GM18498 (cell line): ENCODE data around the gene DHCR7.
"Not testable (repeated sequence)": the region's sequence is repeated elsewhere in the genome, so short reads cannot be mapped to it uniquely, and the experiment has no call there.

ENCODE experiments used
- ATAC-seq: cut with Tn5 transposase; IDR thresholded peaks from one replicate; pipeline ENCODE4 v1.9.1; 2021; ENCODE audit warnings: mild to moderate bottlenecking, moderate library complexity; ENCODE audit not compliant: unreplicated experiment

DHCR7 gene

DNA sequence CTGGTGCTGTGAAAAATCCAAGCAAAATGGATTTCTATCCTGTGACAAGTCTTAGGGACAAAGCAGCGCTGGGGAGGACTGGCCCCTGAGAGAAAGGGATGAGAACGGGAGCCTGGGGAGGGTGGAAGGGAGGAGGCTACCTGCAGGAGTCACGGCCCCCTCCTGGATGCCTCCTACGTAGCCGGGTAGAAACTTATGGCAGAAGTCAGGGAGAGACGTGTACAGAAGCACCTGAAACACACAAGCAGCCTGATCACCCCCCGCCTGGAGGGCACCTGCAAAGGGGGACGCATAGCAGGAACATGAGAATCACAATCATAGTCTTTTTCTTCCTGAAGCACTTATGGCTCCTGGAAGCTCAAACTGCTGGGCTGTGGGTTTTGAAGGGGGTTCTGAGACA lies 6.1 kb downstream of the DHCR7 start:
- ATAC-seq = no peak

DNA sequence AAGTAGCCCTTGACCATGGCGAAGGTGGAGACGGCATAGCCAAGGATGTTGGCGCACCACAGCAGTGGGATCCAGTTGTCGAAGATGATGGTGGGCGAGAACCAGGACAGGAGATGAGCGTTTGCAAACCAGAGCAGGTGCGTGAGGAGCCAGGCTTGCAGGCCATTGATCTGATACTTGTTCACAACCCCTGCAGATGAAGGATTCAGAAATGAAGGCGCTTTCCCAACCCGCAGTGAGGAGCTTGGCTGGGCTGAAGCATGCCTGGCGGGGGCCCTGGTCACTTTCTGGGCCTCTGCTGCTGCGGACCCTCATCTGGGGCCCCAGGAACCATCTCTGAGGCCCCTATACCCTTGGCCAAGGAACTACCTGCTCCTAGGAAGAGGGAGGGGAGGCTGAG lies 6.9 kb downstream of the DHCR7 start:
- no peak for ATAC-seq

DNA sequence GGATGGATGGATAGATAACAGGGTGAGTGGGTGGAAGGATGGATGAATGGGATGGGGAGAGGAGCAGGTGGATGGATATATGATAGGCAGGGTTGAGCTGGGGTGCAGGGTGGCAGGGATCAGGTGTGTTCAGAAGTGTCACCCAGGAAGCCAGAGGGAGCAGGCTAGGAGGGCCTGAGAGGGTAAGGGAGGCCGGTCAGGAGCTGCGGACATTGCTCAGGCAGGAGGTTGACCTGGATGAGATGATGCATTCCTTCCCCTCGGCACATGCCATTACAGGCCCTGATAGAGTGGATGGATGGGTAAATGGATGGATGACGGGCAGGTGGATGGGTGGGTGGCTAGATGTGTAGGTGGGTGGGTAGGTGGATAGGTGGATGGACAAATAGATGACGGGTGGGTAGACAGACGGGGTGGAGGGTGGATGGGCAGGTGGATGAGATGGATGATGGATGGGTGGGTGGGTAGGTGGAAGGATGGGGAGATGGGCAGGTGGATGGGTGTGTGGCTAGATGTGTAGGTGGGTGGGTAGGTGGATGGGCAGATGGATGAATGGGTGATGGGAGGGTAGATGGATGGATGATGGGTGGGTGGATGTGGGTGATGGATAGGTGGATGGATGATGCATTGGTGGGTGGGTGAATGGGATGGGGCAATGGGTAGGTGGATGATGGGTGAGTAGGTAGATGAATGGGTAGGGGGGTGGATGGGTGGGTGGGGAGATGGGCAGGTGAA lies 8.0 kb downstream of the DHCR7 start:
- no peak for ATAC-seq

DNA sequence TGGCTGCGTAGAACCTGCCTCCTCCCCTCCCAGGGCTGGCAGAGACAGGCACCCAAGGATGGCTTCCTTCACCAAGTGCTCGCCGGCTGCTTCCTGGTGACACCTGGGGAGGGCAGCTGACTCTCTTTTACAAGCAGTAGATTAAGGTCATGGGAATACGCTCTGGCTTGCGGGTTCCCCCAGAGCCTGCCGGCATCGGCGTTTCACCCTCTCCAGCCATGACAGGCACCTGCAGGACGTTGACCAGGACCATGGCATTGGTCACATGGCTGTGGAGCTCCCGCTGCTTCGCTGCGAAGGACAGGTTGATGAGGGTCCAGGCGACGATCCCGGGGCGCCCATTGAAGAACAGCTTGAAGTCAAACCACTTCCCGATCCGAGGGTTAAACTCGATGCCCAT lies 9.5 kb downstream of the DHCR7 start:
- ATAC-seq = no peak

DNA sequence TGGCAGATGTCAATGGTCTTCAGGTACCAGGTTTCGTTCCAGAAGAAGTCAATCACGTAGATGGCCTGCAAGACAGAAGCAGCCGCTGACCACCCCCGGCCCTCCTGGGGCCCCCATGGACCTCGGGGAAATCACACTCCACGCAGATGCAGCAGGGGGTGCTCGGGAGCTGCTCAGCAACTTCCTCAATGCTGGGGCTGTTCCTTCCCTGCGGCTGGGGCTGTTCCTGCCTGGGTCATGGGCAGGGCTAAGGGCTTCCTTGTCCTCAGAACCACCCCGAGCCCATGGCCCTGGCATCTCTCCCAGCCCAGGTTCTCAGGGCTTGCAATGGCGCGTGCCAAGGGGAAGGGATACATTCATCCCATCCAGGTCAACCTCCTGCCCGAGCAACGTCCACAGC lies 10.3 kb downstream of the DHCR7 start:
- no peak for ATAC-seq

DNA sequence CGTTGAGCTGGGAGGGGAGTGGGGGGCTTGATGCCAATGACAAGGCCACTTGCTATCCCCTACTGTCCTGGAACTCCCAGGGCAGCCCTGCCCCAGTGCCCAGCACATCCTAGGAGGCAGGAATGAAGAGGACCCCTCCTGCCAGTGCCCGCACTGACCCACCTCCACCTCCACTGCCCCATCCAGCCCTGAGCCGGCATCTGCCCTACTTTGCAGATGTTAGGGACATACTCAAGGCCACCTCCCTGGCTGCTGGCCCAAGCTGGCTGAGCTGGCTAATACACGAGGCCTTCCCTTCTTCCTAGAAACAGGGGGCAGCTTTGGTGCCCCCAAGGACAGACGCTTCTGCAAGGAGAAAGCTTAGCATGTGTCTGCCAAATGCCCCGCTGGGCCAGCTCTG lies 10.8 kb downstream of the DHCR7 start:
- no peak for ATAC-seq

DNA sequence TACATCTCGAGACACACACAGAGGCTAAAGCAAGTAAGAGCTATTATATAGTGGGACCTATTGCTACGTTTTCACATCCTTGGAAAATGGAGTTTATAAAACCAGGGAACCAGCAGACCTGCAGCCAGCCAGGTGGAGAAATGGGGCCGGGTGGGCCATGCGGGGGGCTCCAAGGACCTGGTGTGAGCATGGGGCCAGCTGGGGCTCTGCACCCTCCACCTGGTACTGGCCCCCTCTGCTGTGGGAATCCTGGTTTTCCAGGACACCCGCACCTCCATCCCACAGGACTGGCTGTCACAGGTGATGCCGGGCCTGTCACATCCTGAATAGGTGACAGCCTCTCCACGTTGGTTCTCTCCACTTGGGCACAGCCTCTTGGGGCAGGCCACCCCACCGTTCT lies 11.3 kb downstream of the DHCR7 start:
- no peak for ATAC-seq

DNA sequence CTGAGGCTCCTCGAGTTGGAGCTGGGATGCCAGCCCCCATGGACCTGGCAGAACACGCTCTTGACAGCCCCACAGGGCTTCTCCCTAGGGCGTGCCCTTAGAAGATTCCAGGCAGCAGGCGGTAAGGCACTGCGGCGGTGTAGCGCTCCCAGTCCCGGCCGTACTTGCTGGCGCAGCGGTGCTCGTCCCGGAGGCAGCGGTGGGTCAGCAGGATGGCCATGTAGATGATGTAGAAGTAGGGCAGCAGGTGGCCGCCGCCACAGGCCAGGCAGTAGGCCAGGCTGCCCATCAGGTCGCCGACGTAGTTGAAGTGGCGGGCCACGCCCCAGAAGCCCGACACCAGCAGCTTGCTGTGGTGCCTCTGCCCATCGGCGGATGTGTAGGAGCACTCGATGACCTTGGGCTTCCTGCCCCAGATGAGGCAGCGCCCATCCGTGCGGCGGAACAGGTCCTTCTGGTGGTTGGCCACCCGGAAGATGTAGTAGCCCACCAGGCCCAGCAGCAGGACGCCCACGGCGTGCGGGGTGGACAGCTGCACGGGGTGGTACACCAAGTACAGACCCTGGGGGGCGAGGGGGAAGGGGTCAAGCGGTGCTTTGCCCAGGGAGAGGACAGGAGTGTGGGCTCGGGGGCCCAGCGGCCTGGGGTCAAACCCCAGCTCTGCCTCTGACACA lies 12.8 kb downstream of the DHCR7 start:
- ATAC-seq = no peak

DNA sequence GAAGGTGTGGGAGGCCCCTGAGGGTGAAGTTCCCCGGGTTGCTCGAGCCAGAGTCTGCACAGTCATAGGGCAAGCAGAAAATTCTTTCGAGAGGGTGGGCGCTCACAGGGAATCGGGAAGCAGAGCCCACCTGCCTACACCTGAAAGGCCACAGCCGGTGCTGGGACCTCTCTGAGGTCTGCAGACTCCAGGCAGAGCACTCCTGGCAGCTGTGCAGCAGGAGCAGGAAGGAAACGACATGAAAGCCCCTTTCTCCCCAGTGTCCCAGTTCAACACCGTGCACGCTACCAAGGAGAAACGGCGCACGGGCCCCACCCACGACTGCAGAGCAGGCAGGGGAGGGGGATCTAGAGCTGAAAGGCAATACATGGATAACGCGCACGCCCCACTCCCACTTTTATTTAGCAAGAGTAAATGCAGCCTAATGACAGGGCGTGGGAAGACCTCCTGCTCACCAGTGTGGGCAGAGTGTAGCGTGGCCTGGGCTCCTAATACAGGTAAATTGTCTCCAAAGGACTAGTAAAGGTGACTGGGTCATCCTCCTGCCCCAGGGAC lies 13.5 kb downstream of the DHCR7 start:
- ATAC-seq = no peak

DNA sequence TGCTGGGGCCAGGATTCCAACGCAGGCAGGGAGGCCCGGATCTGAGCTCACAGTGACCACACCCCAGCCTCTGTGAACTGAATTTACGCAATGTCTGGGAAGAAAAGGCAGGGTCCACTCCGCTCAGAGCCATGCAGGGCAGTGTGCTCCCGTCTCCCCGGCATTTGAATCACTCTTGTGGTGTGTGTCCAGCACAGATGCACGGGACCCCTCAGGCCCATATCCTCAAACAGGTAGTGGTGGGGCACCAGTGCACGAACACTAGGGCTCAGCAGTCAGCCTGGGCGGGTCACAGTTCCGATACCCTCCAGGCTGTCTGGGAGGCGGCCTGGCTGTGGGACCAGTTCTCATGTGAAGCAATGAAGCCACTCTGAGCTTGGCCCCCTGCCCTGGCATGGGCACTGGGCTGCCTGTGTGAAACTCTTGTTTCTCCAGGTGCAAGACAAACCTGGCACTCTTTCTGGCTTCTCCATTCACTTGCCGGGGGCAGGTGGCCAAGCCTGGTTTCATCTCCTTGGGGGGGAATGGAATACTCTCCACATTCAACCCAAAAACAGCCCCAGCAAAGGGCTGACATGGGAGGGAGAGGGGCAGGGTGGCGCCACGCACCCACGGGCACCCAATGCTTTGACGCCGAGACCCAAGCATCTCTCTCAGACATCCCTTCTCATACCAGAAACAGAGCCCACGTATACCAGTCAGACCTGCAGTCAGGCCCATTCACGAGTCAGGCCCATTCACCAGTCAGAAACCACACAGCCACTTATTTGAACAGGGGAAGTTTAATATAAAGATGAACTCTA lies 14.3 kb downstream of the DHCR7 start:
- no peak for ATAC-seq

DNA sequence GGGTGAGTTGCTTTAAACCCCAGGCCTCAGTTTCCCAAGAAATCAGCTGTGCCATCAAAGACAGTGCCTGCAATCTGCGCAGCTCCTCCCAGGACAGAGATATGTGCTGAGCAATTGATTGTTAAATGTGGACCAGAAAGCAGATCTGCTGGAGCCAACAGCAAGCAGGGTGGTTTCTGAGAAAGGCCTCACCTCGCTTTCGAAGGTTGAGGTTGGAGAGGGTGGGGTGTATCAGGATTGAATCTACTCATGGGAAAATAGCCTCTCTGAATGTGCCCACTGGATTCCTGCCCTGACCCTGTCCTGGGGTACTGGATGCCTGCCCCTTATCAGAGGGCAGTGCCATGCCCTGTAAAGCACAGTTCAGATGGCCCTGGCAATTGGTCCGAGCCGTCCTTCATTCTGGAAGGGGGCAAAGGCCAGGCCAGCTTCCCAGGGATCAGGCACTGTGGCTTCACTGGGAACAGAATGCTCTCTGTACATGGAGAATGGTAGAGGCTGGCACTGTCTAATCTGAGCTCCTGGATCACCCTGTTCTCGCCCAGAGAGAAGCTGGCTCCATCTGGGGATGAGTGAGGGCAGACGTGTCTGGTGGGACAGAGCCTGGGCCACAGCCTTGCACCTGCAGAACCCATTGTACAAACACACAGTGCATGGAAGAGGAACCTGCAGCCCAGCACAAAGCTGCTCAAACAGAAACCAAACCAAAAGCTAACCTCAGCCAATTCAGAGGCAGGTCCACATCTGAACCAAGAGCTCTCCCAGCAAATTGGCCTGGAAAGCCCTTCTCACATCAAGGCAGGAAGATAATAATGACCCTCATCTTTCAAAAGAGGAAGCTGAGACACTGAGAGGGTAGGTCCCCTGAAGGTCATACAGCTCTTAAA lies 15.2 kb downstream of the DHCR7 start:
- ATAC-seq = no peak

DNA sequence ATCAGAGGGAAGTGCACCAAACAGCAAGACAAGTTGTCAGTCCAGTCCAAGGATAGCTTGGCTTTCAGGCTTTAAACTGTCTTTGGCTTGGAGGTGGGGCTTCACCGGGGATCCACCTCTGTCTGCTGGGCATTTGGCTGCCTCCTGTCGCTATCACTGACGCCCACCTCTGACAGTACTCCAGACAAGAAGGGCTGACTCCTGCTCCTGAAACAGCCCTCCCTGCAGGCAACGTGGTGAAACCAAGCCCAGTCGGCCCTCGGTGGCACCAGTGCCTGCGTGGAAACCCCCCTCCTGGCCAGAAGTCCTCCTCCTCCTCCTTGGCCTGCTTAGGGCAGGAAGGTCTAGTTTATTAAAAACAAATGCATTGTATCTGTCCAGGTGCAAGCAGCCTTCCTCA lies 16.9 kb downstream of the DHCR7 start:
- ATAC-seq = no peak

DNA sequence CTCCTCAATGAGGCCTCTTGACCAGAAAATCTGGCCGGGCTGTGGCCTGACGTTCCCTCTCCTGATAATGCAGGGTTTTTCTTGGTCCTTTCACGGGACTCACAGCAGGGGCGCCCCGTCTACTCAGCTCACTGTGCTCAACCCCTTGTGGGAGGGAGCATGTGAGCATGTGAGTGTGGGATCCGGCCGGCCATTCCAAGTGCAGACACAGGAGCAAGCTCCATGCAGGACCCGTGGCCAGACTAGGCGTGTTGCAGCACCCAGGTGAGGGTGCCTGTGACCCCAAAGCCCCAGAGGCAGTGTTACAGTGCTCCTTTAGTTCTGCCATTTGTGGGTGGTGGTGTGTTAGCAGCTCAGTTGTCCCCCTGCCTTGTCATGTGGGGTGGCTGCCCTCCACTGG lies 18.0 kb downstream of the DHCR7 start:
- ATAC-seq = no peak

DNA sequence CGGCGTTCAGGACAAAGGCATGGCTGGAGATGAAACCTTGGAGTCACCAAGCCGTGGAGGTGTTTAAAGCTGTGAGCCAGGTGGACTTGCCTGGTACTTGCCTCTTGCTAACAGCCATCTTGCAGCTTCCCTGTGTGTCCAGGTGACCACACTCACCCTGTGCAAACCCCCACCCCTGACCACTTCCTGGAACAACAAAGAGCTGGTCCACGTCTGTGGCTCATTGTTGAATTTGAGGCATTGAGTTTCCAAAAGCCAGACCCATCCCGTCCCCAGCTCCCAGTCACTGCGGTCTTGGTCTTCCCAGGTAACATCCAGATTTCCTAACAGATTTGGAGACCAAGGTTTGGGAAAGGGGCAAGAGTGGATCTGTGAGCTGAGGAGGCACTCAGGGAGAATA lies 18.5 kb downstream of the DHCR7 start:
- ATAC-seq = no peak

DNA sequence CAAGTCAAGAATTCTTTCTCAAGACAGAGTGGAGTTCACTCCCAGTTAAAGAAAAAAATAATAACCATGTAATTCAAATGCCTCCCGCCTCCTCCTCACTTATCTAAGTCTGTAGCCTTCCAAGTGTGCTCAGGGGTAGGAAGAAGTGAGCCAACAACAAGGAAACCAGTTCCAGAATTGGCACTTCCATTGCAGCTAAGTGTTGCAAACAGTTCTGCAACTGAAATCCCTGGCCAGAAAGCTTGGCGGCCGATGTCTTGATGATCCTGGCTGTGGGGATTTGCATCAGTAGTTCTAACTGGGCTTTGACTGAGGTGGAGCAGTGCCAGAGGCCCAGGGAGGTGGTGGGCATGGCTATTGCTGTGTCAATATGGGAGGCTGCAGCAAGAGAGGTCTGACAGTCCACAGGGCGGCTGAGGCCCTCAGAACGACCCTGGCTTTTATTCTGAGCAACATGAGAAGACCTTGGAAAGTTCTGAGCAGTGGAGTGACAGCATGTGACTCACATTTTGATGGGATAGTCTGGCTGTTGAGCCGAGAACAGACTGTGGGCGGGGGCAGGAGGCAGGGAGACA lies 19.2 kb downstream of the DHCR7 start:
- no peak for ATAC-seq

DNA sequence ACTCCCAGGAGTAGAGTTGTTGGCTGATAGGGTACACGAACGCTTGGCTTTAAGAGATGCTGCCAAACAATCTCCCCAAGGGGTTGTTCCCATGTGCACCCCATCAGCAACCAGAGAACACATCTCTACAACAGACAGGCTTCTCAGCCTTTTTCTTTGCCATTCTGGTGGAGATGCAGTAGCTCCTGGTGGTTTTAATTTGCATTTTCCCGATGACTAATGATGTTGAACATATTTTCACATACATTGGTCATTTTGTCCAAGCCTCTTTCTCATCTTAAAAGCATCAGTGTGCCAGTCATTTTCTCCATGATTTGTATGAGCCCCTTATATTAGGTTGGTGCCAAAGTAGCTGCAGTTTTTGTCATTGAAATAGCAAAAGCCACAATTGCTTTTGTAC lies 21.8 kb downstream of the DHCR7 start:
- no peak for ATAC-seq

DNA sequence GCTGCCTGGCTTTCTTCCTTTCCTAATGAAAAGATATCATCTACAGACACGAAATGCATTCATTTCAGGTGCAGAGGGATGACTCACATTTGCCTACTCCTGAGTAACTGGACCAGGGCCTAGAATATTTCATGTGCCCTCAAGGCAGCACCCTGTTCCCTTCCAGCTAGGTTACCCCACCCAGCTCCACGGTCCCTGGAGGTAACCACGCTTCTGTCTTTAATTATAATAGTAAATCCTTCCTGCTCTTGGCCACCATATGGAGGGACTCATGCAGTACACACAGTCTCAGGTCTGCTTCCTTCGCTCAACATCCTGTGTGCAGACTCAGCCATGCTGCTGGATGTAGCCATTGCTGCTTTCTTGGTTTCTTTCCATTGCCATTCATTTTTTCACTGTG lies 22.3 kb downstream of the DHCR7 start:
- ATAC-seq = no peak

DNA sequence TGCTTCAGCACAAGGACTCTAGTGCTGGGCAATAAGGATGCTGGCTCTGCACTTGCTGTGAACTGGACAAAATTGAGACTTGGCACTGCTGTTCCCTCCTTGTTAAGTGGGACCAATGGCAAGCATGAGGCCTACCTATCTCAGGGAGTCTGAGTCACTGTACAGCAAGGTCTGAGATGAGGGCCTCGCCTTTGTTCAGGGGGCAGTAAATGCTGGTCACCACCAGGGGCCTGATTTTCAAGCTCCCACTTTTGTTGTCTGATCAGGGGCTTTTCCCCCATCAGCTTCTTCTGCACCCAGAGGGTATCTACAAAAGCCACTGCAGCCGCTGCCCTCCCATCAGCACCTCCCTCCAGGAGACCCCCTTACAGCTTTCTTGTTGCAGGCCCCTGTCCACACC lies 22.8 kb downstream of the DHCR7 start:
- no peak for ATAC-seq

DNA sequence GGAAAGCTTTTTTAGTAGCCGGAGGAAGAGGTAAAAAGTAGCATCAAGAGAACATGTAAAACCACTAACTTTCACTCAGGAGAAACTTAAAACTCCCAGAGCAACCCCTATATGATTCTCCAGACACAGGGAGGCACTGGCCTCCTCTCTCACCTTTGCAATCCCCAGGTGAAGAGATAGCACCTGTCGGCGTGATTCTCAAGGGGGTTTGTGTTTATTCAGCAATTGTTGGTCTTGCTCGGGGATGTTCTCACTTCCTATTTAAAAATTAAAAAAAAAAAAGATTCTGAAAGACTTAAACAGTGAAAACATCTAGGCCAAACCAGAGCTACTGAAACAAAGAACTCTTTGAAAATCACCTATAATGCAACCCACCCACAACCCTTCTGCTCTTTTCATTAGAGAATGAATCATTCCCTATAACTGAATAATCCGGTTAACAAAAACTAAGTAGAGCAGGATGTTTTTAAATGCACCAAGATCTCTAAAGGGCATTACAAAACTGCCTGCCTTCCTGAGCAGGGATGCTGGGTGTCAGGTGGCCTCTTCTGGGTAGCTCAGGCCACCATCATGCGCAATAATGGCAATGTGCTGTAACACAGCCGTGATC lies 24.9 kb downstream of the DHCR7 start:
- no peak for ATAC-seq

DNA sequence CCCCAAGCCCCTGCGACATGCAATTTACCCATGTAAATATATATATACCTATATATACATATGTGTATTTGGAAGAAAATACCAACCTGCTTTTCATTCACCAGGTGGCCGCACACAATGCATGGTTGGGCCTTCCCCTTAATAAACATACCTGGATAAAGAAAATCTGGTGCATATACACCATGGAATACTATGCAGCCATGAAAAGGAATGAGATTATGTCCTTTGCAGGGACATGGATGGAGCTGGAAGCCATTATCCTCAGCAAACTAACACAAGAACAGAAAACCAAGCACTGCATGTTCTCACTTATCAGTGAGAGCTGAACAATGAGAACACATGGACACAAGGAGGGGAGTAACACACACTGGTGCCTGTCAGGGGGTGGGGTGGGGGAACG lies 25.9 kb downstream of the DHCR7 start:
- ATAC-seq = not testable (repeated sequence)
